GM23338 (cell line): ENCODE data around the gene EPHA7.

Experiments used
- EZH2 ChIP-seq: fragments of 200-600 bp; sonication (generic); IDR thresholded peaks from one replicate; pipeline ENCODE4 v1.8.0; 2017; ENCODE audit warnings: antibody characterized with exemption, mild to moderate bottlenecking, low read depth; ENCODE audit not compliant: unreplicated experiment
- POLR2AphosphoS5 ChIP-seq: IDR thresholded peaks from 2 replicates; pipeline ENCODE4 v1.6.1; 2016; ENCODE audit warnings: antibody characterized with exemption, low read depth
- TF ChIP-seq, protein P1 (sequence below), 2 experiments: fragments of 200-600 bp in 1 of 2; sonication (generic) in 1 of 2; conservative IDR thresholded peaks; 2 replicates each; pipeline versions ENCODE4 v1.5.1 to v1.6.1; 2016 to 2017; ENCODE audit warnings: antibody characterized with exemption in 2 of 2, low read depth in 2 of 2, mild to moderate bottlenecking in 2 of 2, moderate library complexity in 1 of 2
- TF ChIP-seq, protein P2 (sequence below): IDR thresholded peaks from one replicate; pipeline ENCODE4 v1.6.1; 2018; ENCODE audit warnings: antibody characterized with exemption; ENCODE audit not compliant: unreplicated experiment

DNA sequence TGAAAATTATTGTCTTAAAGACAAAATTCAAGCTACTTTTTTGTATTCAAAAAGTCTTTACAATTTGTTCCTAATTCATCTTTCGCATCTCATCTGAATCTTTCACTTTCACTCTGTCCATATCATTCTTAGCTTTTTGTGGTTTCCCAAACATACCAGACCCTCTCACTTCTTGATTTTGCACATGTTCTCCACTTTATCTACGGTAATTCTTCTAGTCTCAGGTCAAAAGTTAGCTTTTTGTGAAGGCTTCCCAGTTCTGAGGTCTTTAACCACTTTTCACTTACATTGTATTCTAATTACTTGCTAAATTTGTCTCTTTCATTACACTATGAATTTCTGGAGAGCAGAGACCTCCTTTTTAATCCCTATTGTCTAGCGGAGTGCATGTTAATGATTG lies 34.6 kb upstream of the EPHA7 start:
- TF ChIP-seq, protein P1, sequence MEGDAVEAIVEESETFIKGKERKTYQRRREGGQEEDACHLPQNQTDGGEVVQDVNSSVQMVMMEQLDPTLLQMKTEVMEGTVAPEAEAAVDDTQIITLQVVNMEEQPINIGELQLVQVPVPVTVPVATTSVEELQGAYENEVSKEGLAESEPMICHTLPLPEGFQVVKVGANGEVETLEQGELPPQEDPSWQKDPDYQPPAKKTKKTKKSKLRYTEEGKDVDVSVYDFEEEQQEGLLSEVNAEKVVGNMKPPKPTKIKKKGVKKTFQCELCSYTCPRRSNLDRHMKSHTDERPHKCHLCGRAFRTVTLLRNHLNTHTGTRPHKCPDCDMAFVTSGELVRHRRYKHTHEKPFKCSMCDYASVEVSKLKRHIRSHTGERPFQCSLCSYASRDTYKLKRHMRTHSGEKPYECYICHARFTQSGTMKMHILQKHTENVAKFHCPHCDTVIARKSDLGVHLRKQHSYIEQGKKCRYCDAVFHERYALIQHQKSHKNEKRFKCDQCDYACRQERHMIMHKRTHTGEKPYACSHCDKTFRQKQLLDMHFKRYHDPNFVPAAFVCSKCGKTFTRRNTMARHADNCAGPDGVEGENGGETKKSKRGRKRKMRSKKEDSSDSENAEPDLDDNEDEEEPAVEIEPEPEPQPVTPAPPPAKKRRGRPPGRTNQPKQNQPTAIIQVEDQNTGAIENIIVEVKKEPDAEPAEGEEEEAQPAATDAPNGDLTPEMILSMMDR (conservative IDR thresholded peaks at IDR 0.05; ENCODE audit: low read depth in 2 of 2): no peak
- TF ChIP-seq POLR2AphosphoS5 (no peak), EZH2 (no peak)
- TF ChIP-seq, protein P2, sequence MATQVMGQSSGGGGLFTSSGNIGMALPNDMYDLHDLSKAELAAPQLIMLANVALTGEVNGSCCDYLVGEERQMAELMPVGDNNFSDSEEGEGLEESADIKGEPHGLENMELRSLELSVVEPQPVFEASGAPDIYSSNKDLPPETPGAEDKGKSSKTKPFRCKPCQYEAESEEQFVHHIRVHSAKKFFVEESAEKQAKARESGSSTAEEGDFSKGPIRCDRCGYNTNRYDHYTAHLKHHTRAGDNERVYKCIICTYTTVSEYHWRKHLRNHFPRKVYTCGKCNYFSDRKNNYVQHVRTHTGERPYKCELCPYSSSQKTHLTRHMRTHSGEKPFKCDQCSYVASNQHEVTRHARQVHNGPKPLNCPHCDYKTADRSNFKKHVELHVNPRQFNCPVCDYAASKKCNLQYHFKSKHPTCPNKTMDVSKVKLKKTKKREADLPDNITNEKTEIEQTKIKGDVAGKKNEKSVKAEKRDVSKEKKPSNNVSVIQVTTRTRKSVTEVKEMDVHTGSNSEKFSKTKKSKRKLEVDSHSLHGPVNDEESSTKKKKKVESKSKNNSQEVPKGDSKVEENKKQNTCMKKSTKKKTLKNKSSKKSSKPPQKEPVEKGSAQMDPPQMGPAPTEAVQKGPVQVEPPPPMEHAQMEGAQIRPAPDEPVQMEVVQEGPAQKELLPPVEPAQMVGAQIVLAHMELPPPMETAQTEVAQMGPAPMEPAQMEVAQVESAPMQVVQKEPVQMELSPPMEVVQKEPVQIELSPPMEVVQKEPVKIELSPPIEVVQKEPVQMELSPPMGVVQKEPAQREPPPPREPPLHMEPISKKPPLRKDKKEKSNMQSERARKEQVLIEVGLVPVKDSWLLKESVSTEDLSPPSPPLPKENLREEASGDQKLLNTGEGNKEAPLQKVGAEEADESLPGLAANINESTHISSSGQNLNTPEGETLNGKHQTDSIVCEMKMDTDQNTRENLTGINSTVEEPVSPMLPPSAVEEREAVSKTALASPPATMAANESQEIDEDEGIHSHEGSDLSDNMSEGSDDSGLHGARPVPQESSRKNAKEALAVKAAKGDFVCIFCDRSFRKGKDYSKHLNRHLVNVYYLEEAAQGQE: no peak
